ENCODE measurements around the gene CCBE1. TPM values are rescaled to one million over a fixed set of nuclear protein-coding genes. Genes with fewer than 3 reads are reported as not detected.

The CCBE1 gene
- polyA plus RNA-seq, 1 of the 3 experiments (the other 2 are of a cell fraction): 5.0 TPM

DNA sequence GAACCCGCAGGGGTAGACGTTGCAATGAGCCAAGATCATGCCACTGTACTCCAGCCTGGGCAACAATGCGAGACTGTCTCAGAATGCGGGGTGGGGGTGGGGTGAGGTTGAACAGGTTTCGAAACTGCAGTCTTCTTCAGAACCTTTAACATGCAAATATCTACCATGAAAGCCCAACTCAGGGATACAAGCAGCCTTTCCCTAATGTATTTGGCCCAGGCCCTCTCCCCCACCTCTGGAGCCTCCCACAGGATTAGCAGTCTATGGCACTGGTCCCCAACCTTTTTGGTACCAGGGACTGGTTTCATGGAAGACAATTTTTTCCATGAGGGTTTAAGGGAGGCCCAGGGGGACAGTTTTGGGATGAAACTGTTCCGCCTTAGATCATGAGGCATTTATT, 53.5 kb downstream of the CCBE1 start (continued):
- TF ChIP-seq GABPA (IDR thresholded peaks at IDR 0.05; ENCODE audit: low read depth) (no peak), EZH2phosphoT487 (IDR thresholded peaks at IDR 0.05; ENCODE audit: borderline replicate concordance, low read depth) (no peak), FOXM1 (IDR thresholded peaks at IDR 0.05; ENCODE audit: low read depth) (no peak), NRF1 (IDR thresholded peaks at IDR 0.05; ENCODE audit: low read depth, low read length) (no peak), RXRA (IDR thresholded peaks at IDR 0.05; ENCODE audit: borderline replicate concordance, low read depth) (no peak), CTCF (IDR thresholded peaks at IDR 0.05) (no peak), NFIC (IDR thresholded peaks at IDR 0.05; ENCODE audit: borderline replicate concordance) (no peak), RFX5 (IDR thresholded peaks at IDR 0.05; ENCODE audit: low read length) (no peak)

- Histone ChIP-seq H3K9me2 (no peaks in the 10 kb centered on the region), H3K4me1 (ENCODE audit: control insufficient read depth in 1 of 2, insufficient read depth in 2 of 2, low read depth in 1 of 2, low read length in 1 of 2) (peaks cover 0 to 15% of the 10 kb centered on the region in 2 experiments; a peak in 1 of 4 replicates), H3K27ac (ENCODE audit: low read depth in 2 of 2, low read length in 1 of 2) (no peak overlapping the region), H3K36me3 (replicated peaks in 1 of 2; ENCODE audit: control insufficient read depth in 1 of 2, insufficient read depth in 2 of 2, low read length in 1 of 2) (no peaks in the 10 kb centered on the region), H3K27me3 (ENCODE audit: insufficient read depth) (no peaks in the 10 kb centered on the region), H2AFZ (ENCODE audit: low read depth) (no peak overlapping the region), H3K9ac (no peak overlapping the region), H3F3A (replicated peaks; ENCODE audit: insufficient read depth) (peaks cover 17% of the 10 kb centered on the region), H3K4me3 (ENCODE audit: low read depth in 2 of 2, low read length in 1 of 2) (no peak overlapping the region), H3K79me2 (ENCODE audit: insufficient read depth) (peaks cover 7% of the 10 kb centered on the region; the same call in 1 of the 2 replicates), H4K20me1 (ENCODE audit: insufficient read depth) (no peaks in the 10 kb centered on the region), H3K4me2 (no peak overlapping the region), H3K9me3 (no peaks in the 10 kb centered on the region)
- WGBS (ENCODE audit: low lambda C conversion rate): 87% methylated on average over 3 of the region's 3 CpGs
- DNase-seq: no peak
- TF ChIP-seq FOXJ3 (CRISPR knock-in tag; IDR thresholded peaks at IDR 0.05): no peak
- no peak for TF ChIP-seq FOSL2 (IDR thresholded peaks at IDR 0.05; ENCODE audit: borderline replicate concordance, low read depth)
- TF ChIP-seq, protein P1, sequence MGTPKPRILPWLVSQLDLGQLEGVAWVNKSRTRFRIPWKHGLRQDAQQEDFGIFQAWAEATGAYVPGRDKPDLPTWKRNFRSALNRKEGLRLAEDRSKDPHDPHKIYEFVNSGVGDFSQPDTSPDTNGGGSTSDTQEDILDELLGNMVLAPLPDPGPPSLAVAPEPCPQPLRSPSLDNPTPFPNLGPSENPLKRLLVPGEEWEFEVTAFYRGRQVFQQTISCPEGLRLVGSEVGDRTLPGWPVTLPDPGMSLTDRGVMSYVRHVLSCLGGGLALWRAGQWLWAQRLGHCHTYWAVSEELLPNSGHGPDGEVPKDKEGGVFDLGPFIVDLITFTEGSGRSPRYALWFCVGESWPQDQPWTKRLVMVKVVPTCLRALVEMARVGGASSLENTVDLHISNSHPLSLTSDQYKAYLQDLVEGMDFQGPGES (IDR thresholded peaks at IDR 0.05; ENCODE audit: low read depth, low read length): no peak
- no peak for TF ChIP-seq NRF1 (IDR thresholded peaks at IDR 0.05; ENCODE audit: low read depth, low read length)
- TF ChIP-seq CHD2 (IDR thresholded peaks at IDR 0.05; ENCODE audit: low read length, partially characterized antibody): no peak
- TF ChIP-seq YY1 (IDR thresholded peaks at IDR 0.05; ENCODE audit: low read depth): no peak
- TF ChIP-seq TAF1 (IDR thresholded peaks at IDR 0.05; ENCODE audit: borderline replicate concordance, low read depth, low read length): no peak
- TF ChIP-seq GATA2 (CRISPR knock-in tag; IDR thresholded peaks at IDR 0.05): no peak
- no peak for TF ChIP-seq RCOR1 (IDR thresholded peaks at IDR 0.05; ENCODE audit: low read length)
- TF ChIP-seq EP300 (IDR thresholded peaks at IDR 0.05; ENCODE audit: borderline replicate concordance in 1 of 2, low read depth in 1 of 2, low read length in 1 of 2): no peak
- TF ChIP-seq SMC3 (IDR thresholded peaks at IDR 0.05; ENCODE audit: low read depth, low read length): no peak
- CTCF ChIA-PET: interaction anchor here (0.9 to 1.4 kb wide), 2 partner anchors 56 to 183 kb away, joined by 3 to 5 read pairs; partner anchors contain the start of gene CCBE1
- POLR2A ChIA-PET: no interaction called here
Observed at GRCh38 chr18:59640721-59641120, 56.5 kb downstream of the CCBE1 start.
